Measurements from ENCODE around the gene AK8. TPM values are rescaled to one million over a fixed set of nuclear protein-coding genes. Genes with fewer than 3 reads are reported as not detected.

AK8 gene
- total RNA-seq, 1 experiment from 2014 or later: 0.42 TPM

DNA sequence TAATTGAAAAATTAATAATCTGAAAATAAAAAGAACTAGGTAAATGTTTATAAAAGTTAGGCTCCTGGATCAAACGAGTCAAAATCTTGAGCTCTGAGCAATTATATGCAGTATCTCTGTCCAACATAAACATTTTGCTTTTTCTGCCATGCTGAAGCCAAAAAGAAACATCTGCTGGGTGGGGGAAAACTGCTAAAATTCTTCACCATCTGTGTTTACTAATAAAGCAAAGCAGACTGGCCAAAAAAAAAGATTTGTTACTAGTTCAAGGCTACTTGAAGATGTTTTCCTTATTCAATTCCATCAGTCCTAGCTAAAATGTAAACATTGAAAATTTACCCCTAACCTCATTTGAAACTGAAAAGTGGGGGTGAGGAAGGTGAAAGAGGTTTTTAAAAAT is 178.1 kb downstream of the AK8 start:
- H3K36me3 Mint-ChIP-seq (ENCODE audit: insufficient read depth, unreplicated experiment): no peaks in the 10 kb centered on the region
- no peak overlapping the region for H3K27ac Mint-ChIP-seq (ENCODE audit: low read depth, unreplicated experiment)
- TF ChIP-seq, protein P1, sequence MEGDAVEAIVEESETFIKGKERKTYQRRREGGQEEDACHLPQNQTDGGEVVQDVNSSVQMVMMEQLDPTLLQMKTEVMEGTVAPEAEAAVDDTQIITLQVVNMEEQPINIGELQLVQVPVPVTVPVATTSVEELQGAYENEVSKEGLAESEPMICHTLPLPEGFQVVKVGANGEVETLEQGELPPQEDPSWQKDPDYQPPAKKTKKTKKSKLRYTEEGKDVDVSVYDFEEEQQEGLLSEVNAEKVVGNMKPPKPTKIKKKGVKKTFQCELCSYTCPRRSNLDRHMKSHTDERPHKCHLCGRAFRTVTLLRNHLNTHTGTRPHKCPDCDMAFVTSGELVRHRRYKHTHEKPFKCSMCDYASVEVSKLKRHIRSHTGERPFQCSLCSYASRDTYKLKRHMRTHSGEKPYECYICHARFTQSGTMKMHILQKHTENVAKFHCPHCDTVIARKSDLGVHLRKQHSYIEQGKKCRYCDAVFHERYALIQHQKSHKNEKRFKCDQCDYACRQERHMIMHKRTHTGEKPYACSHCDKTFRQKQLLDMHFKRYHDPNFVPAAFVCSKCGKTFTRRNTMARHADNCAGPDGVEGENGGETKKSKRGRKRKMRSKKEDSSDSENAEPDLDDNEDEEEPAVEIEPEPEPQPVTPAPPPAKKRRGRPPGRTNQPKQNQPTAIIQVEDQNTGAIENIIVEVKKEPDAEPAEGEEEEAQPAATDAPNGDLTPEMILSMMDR (IDR thresholded peaks at IDR 0.05; ENCODE audit: unreplicated experiment): no peak
- POLR2A ChIA-PET: interaction anchor here (1.1 kb wide), 1 partner anchor 129 kb away, joined by 3 read pairs; no protein-coding TSS in a partner anchor
- H3K4me1 Mint-ChIP-seq (ENCODE audit: insufficient read depth, unreplicated experiment): no peaks in the 10 kb centered on the region
- peaks cover 38% of the 10 kb centered on the region for H3K9me3 Mint-ChIP-seq (ENCODE audit: unreplicated experiment)
- no peaks in the 10 kb centered on the region for H3K27me3 Mint-ChIP-seq (ENCODE audit: insufficient read depth, unreplicated experiment)
- intact Hi-C loops (cut with micrococcal nuclease): no loop called here
- BruUV-seq (replicated peaks): no TSS peak
- DNase-seq (ENCODE audit: unreplicated experiment): no peak
- H3K4me3 Mint-ChIP-seq (ENCODE audit: unreplicated experiment): no peak overlapping the region
- CTCF ChIA-PET: no interaction called here

DNA sequence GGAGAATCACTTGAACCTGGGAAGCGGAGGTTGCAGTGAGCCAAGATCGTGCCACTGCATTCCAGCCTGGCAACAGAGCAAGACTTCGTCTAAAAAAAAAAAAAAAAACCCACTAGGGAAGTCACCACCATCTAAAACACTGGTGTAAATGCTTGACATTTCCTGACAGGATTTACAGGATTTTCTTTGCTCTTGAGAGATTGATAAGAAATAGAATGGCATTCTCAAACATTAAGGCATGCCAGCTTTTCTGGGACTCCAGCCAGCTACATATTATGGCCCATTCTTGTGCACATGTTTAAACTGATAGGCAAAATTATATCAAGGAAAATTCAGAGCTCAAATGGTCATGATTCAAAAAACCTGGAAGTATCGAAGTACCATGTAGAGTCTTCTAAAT is 179.1 kb downstream of the AK8 start:
- intact Hi-C loops (cut with micrococcal nuclease): no loop called here
- BruUV-seq (replicated peaks): no TSS peak
- no peaks in the 10 kb centered on the region for H3K4me1 Mint-ChIP-seq (ENCODE audit: insufficient read depth, unreplicated experiment)
- no peak overlapping the region for H3K4me3 Mint-ChIP-seq (ENCODE audit: unreplicated experiment)
- no peak for DNase-seq (ENCODE audit: unreplicated experiment)
- peaks cover 34% of the 10 kb centered on the region for H3K9me3 Mint-ChIP-seq (ENCODE audit: unreplicated experiment)
- peaks cover 4% of the 10 kb centered on the region for H3K36me3 Mint-ChIP-seq (ENCODE audit: insufficient read depth, unreplicated experiment)
- CTCF ChIA-PET: interaction anchor here (1.2 kb wide), 1 partner anchor 12 kb away, joined by 5 read pairs; no protein-coding TSS in a partner anchor
- POLR2A ChIA-PET: interaction anchor here (0.6 to 1.1 kb wide), 2 partner anchors 118 to 130 kb away, joined by 3 read pairs; no protein-coding TSS in a partner anchor
- H3K27ac Mint-ChIP-seq (ENCODE audit: low read depth, unreplicated experiment): no peak overlapping the region
- TF ChIP-seq, protein P1 (IDR thresholded peaks at IDR 0.05; ENCODE audit: unreplicated experiment): no peak
- H3K27me3 Mint-ChIP-seq (ENCODE audit: insufficient read depth, unreplicated experiment): no peaks in the 10 kb centered on the region

DNA sequence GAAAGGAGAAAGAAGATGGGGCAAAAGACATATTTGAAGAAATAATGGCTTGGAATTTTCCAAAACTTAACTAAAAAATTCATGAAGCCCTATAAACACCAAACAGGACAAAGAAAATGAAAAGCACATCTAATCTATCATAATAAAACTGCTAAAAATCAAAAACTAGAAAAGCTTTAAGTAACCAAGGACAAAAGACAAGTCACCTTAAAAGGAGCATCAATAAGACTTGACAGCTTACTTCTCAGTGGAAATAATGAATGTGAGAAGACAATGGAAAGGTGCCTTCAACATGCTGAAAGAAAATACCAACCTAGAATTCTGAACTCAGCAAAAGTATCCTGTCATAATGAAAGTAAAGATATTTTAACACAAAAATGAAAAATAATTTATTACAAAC is 180.9 kb downstream of the AK8 start:
- Mint-ChIP-seq H3K36me3 (ENCODE audit: insufficient read depth, unreplicated experiment) (peaks cover 9% of the 10 kb centered on the region), H3K4me1 (ENCODE audit: insufficient read depth, unreplicated experiment) (no peaks in the 10 kb centered on the region), H3K9me3 (ENCODE audit: unreplicated experiment) (peaks cover 30% of the 10 kb centered on the region), H3K27ac (ENCODE audit: low read depth, unreplicated experiment) (no peak overlapping the region), H3K27me3 (ENCODE audit: insufficient read depth, unreplicated experiment) (no peaks in the 10 kb centered on the region), H3K4me3 (ENCODE audit: unreplicated experiment) (no peak overlapping the region)
- no peak for DNase-seq (ENCODE audit: unreplicated experiment)
- POLR2A ChIA-PET: no interaction called here
- intact Hi-C loops (cut with micrococcal nuclease): no loop called here
- TF ChIP-seq, protein P1 (IDR thresholded peaks at IDR 0.05; ENCODE audit: unreplicated experiment): no peak
- BruUV-seq (replicated peaks): no TSS peak
- CTCF ChIA-PET: no interaction called here

- Mint-ChIP-seq H3K4me1 (ENCODE audit: insufficient read depth, unreplicated experiment) (no peaks in the 10 kb centered on the region), H3K4me3 (ENCODE audit: unreplicated experiment) (no peak overlapping the region), H3K27me3 (ENCODE audit: insufficient read depth, unreplicated experiment) (no peaks in the 10 kb centered on the region), H3K9me3 (ENCODE audit: unreplicated experiment) (peaks cover 30% of the 10 kb centered on the region), H3K27ac (ENCODE audit: low read depth, unreplicated experiment) (no peak overlapping the region), H3K36me3 (ENCODE audit: insufficient read depth, unreplicated experiment) (peaks cover 39% of the 10 kb centered on the region)
- intact Hi-C loops (cut with micrococcal nuclease): no loop called here
- TF ChIP-seq, protein P1 (IDR thresholded peaks at IDR 0.05; ENCODE audit: unreplicated experiment): no peak
- ChIA-PET POLR2A (no interaction called here), CTCF (interaction anchor here (0.9 kb wide), 1 partner anchor 14 kb away, joined by 4 read pairs; no protein-coding TSS in a partner anchor)
- BruUV-seq (replicated peaks): no TSS peak
- DNase-seq (ENCODE audit: unreplicated experiment): no peak
These were observed 183.9 kb downstream of the AK8 start for GRCh38 chr9:132694144-132694543.
